ENCODE data around the gene FKBP3. TPM values are rescaled to one million over a fixed set of nuclear protein-coding genes. Genes with fewer than 3 reads are reported as not detected.

FKBP3 gene
- total RNA-seq = 43.8 TPM
- polyA plus RNA-seq = 10 to 100 TPM; 57.9 to 79.2 (median 64.5) TPM

GRCh38 chr14:45134051-45134958 is at the start of gene FKBP3:
FKBP3 (minus strand) TSS chr14:45134481; CDS start chr14:45134456, 25 bp downstream.
- H3K27me3 ChIP-seq (ENCODE audit: control insufficient read depth, insufficient read depth, low read length) = no peaks in the 10 kb centered on the region
- no peaks in the 10 kb centered on the region for H3K9me3 Mint-ChIP-seq
- peaks cover 29 to 72% (median 53%) of the 10 kb centered on the region in 4 donors for H3K4me1 Mint-ChIP-seq
- peaks cover 9% of the 10 kb centered on the region for H3K27me3 Mint-ChIP-seq
- H3K4me3 Mint-ChIP-seq = peak within 1 kb of the TSS; percentile 93 to 100 (median 97)
- no peaks in the 10 kb centered on the region for H3K36me3 ChIP-seq (ENCODE audit: control insufficient read depth, insufficient read depth, low read length)
- peaks cover 4% of the 10 kb centered on the region for H3K36me3 Mint-ChIP-seq
- peak within 1 kb of the TSS; percentile 89 for H3K27ac ChIP-seq (ENCODE audit: insufficient read depth, low read length, poor library complexity, severe bottlenecking)
- H3K27ac Mint-ChIP-seq = peak within 1 kb of the TSS; percentile 98 to 99 (median 99)
- H3K9me3 ChIP-seq (ENCODE audit: control insufficient read depth in 2 of 2, low read length in 2 of 2) = no peaks in the 10 kb centered on the region
- peak within 1 kb of the TSS; percentile 99 for H3K4me3 ChIP-seq (ENCODE audit: low read depth, low read length)
- peaks cover 34% of the 10 kb centered on the region for H3K4me1 ChIP-seq (ENCODE audit: control insufficient read depth, insufficient read depth, low read length, poor library complexity, severe bottlenecking)
- DNase-seq (peak; percentile 95 to 99 (median 95)), ATAC-seq (ENCODE audit: low read depth in 2 of 2) (peak; percentile 95)

GRCh38 chr14:45181806-45182205 is 47.5 kb upstream of the FKBP3 start:
- H3K27ac Mint-ChIP-seq = no peak overlapping the region
- H3K4me3 Mint-ChIP-seq = no peak overlapping the region
- no peaks in the 10 kb centered on the region for H3K4me1 Mint-ChIP-seq
- Histone ChIP-seq H3K27me3 (ENCODE audit: control insufficient read depth, insufficient read depth, low read length) (no peaks in the 10 kb centered on the region), H3K9me3 (ENCODE audit: control insufficient read depth in 2 of 2, low read length in 2 of 2) (no peaks in the 10 kb centered on the region), H3K36me3 (ENCODE audit: control insufficient read depth, insufficient read depth, low read length) (no peaks in the 10 kb centered on the region), H3K27ac (ENCODE audit: insufficient read depth, low read length, poor library complexity, severe bottlenecking) (no peak overlapping the region), H3K4me1 (ENCODE audit: control insufficient read depth, insufficient read depth, low read length, poor library complexity, severe bottlenecking) (no peaks in the 10 kb centered on the region), H3K4me3 (ENCODE audit: low read depth, low read length) (no peak overlapping the region)
- H3K36me3 Mint-ChIP-seq = peaks cover 16% of the 10 kb centered on the region
- no peaks in the 10 kb centered on the region for H3K9me3 Mint-ChIP-seq
- DNase-seq = no peak
- no peak for ATAC-seq (ENCODE audit: low read depth in 2 of 2)
- no peaks in the 10 kb centered on the region for H3K27me3 Mint-ChIP-seq

- H3K9me3 Mint-ChIP-seq = no peaks in the 10 kb centered on the region
- no peaks in the 10 kb centered on the region for H3K9me3 ChIP-seq (ENCODE audit: control insufficient read depth in 2 of 2, low read length in 2 of 2)
- H3K36me3 Mint-ChIP-seq = peaks cover 14% of the 10 kb centered on the region
- no peaks in the 10 kb centered on the region for H3K4me1 ChIP-seq (ENCODE audit: control insufficient read depth, insufficient read depth, low read length, poor library complexity, severe bottlenecking)
- no peaks in the 10 kb centered on the region for H3K4me1 Mint-ChIP-seq
- no peak overlapping the region for H3K27ac ChIP-seq (ENCODE audit: insufficient read depth, low read length, poor library complexity, severe bottlenecking)
- no peaks in the 10 kb centered on the region for H3K27me3 Mint-ChIP-seq
- no peak overlapping the region for H3K4me3 ChIP-seq (ENCODE audit: low read depth, low read length)
- H3K36me3 ChIP-seq (ENCODE audit: control insufficient read depth, insufficient read depth, low read length) = no peaks in the 10 kb centered on the region
- no peak for ATAC-seq (ENCODE audit: low read depth in 2 of 2)
- DNase-seq = no peak
- no peaks in the 10 kb centered on the region for H3K27me3 ChIP-seq (ENCODE audit: control insufficient read depth, insufficient read depth, low read length)
- no peak overlapping the region for H3K4me3 Mint-ChIP-seq
- no peak overlapping the region for H3K27ac Mint-ChIP-seq
These were observed 47.0 kb upstream of the FKBP3 start for GRCh38 chr14:45181329-45181728.

- no peaks in the 10 kb centered on the region for H3K4me1 Mint-ChIP-seq
- no peaks in the 10 kb centered on the region for H3K9me3 Mint-ChIP-seq
- DNase-seq (no peak), ATAC-seq (ENCODE audit: low read depth in 2 of 2) (no peak)
- no peaks in the 10 kb centered on the region for H3K4me1 ChIP-seq (ENCODE audit: control insufficient read depth, insufficient read depth, low read length, poor library complexity, severe bottlenecking)
- no peak overlapping the region for H3K4me3 ChIP-seq (ENCODE audit: low read depth, low read length)
- peaks cover 16% of the 10 kb centered on the region for H3K36me3 Mint-ChIP-seq
- H3K27ac Mint-ChIP-seq = no peak overlapping the region
- H3K4me3 Mint-ChIP-seq = no peak overlapping the region
- H3K27ac ChIP-seq (ENCODE audit: insufficient read depth, low read length, poor library complexity, severe bottlenecking) = no peak overlapping the region
- no peaks in the 10 kb centered on the region for H3K9me3 ChIP-seq (ENCODE audit: control insufficient read depth in 2 of 2, low read length in 2 of 2)
- no peaks in the 10 kb centered on the region for H3K27me3 ChIP-seq (ENCODE audit: control insufficient read depth, insufficient read depth, low read length)
- H3K27me3 Mint-ChIP-seq = no peaks in the 10 kb centered on the region
- H3K36me3 ChIP-seq (ENCODE audit: control insufficient read depth, insufficient read depth, low read length) = no peaks in the 10 kb centered on the region
These were observed 42.8 kb upstream of the FKBP3 start for GRCh38 chr14:45177076-45177475.

GRCh38 chr14:45169906-45170305 is 35.6 kb upstream of the FKBP3 start:
- H3K27ac ChIP-seq (ENCODE audit: insufficient read depth, low read length, poor library complexity, severe bottlenecking) = no peak overlapping the region
- H3K36me3 ChIP-seq (ENCODE audit: control insufficient read depth, insufficient read depth, low read length) = peaks cover 7% of the 10 kb centered on the region
- Mint-ChIP-seq H3K27me3 (no peaks in the 10 kb centered on the region), H3K4me3 (no peak overlapping the region), H3K9me3 (no peaks in the 10 kb centered on the region), H3K27ac (no peak overlapping the region), H3K4me1 (peaks cover 0 to 4% (median 0%) of the 10 kb centered on the region in 4 donors), H3K36me3 (peaks cover 16% of the 10 kb centered on the region)
- ATAC-seq (ENCODE audit: low read depth in 2 of 2) = no peak
- no peak overlapping the region for H3K4me3 ChIP-seq (ENCODE audit: low read depth, low read length)
- no peaks in the 10 kb centered on the region for H3K27me3 ChIP-seq (ENCODE audit: control insufficient read depth, insufficient read depth, low read length)
- no peaks in the 10 kb centered on the region for H3K4me1 ChIP-seq (ENCODE audit: control insufficient read depth, insufficient read depth, low read length, poor library complexity, severe bottlenecking)
- H3K9me3 ChIP-seq (ENCODE audit: control insufficient read depth in 2 of 2, low read length in 2 of 2) = no peaks in the 10 kb centered on the region
- no peak for DNase-seq

GRCh38 chr14:45156067-45156466 is 21.8 kb upstream of the FKBP3 start:
- Mint-ChIP-seq H3K9me3 (no peaks in the 10 kb centered on the region), H3K27ac (no peak overlapping the region), H3K4me3 (no peak overlapping the region), H3K36me3 (peaks cover 5% of the 10 kb centered on the region), H3K27me3 (no peaks in the 10 kb centered on the region), H3K4me1 (peaks cover 0 to 17% (median 1%) of the 10 kb centered on the region in 4 donors)
- Histone ChIP-seq H3K9me3 (ENCODE audit: control insufficient read depth in 2 of 2, low read length in 2 of 2) (no peaks in the 10 kb centered on the region), H3K27me3 (ENCODE audit: control insufficient read depth, insufficient read depth, low read length) (no peaks in the 10 kb centered on the region), H3K4me3 (ENCODE audit: low read depth, low read length) (no peak overlapping the region), H3K4me1 (ENCODE audit: control insufficient read depth, insufficient read depth, low read length, poor library complexity, severe bottlenecking) (no peaks in the 10 kb centered on the region), H3K27ac (ENCODE audit: insufficient read depth, low read length, poor library complexity, severe bottlenecking) (no peak overlapping the region), H3K36me3 (ENCODE audit: control insufficient read depth, insufficient read depth, low read length) (no peaks in the 10 kb centered on the region)
- ATAC-seq (ENCODE audit: low read depth in 2 of 2) = no peak
- peak in 1 of 3 donors; percentile 38 for DNase-seq

GRCh38 chr14:45150386-45150890 is 16.2 kb upstream of the FKBP3 start:
- Mint-ChIP-seq H3K27ac (no peak overlapping the region), H3K4me1 (peaks cover 0 to 5% (median 2%) of the 10 kb centered on the region in 4 donors), H3K27me3 (no peaks in the 10 kb centered on the region), H3K4me3 (no peak overlapping the region), H3K36me3 (peaks cover 19% of the 10 kb centered on the region), H3K9me3 (no peaks in the 10 kb centered on the region)
- no peaks in the 10 kb centered on the region for H3K9me3 ChIP-seq (ENCODE audit: control insufficient read depth in 2 of 2, low read length in 2 of 2)
- DNase-seq = no peak
- peaks cover 6% of the 10 kb centered on the region for H3K36me3 ChIP-seq (ENCODE audit: control insufficient read depth, insufficient read depth, low read length)
- H3K4me1 ChIP-seq (ENCODE audit: control insufficient read depth, insufficient read depth, low read length, poor library complexity, severe bottlenecking) = no peaks in the 10 kb centered on the region
- no peaks in the 10 kb centered on the region for H3K27me3 ChIP-seq (ENCODE audit: control insufficient read depth, insufficient read depth, low read length)
- H3K4me3 ChIP-seq (ENCODE audit: low read depth, low read length) = no peak overlapping the region
- no peak overlapping the region for H3K27ac ChIP-seq (ENCODE audit: insufficient read depth, low read length, poor library complexity, severe bottlenecking)
- ATAC-seq (ENCODE audit: low read depth in 2 of 2) = no peak

Data from CD4-positive, CD25-positive, alpha-beta regulatory T cell (primary cell).